WTC11 (cell line): ENCODE results near the gene TMC8. TPM values are rescaled to one million over a fixed set of nuclear protein-coding genes. Genes with fewer than 3 reads are reported as not detected.

Experiments used
- ATAC-seq: fragments of 200-7000 bp; cut with Tn5 transposase; 2 replicates; pipeline ENCODE4 v1.10.0; 2021; ENCODE audit warnings: mild to moderate bottlenecking, moderate library complexity
- CTCF ChIA-PET: fragments of 300-600 bp; sonication (Branson Sonifier 250); formaldehyde crosslinking; loops from one replicate; lab custom pipeline; 2021; ENCODE audit warnings: antibody characterized with exemption; lab: Charles Lee
- POLR2A ChIA-PET: fragments of 350-600 bp; sonication (Branson Sonifier 250); formaldehyde crosslinking; loops from one replicate; lab custom pipeline; 2021; ENCODE audit warnings: antibody characterized with exemption; lab: Charles Lee
- DNase-seq: peaks from one replicate; pipeline ENCODE4 v3.0.0; 2021; ENCODE audit warnings: low spot score
- H3K27ac Mint-ChIP-seq: 2 replicates; pipeline ENCODE4 v1.8.0; 2021; ENCODE audit warnings: mixed read lengths
- H3K27me3 Mint-ChIP-seq: 2 replicates; pipeline ENCODE4 v1.8.0; 2021; ENCODE audit warnings: low read depth, mild to moderate bottlenecking, moderate library complexity, mixed read lengths
- H3K36me3 Mint-ChIP-seq: 2 replicates; pipeline ENCODE4 v1.8.0; 2021; ENCODE audit warnings: mixed read lengths
- H3K4me1 Mint-ChIP-seq: 2 replicates; pipeline ENCODE4 v1.8.0; 2022; ENCODE audit warnings: mixed read lengths
- H3K4me3 Mint-ChIP-seq: 2 replicates; pipeline ENCODE4 v1.8.0; 2021; ENCODE audit warnings: mild to moderate bottlenecking, moderate library complexity, mixed read lengths
- H3K9me3 Mint-ChIP-seq: 2 replicates; pipeline ENCODE4 v1.8.0; 2021; ENCODE audit warnings: mixed read lengths
- CREB1 ChIP-seq: sonication (generic); formaldehyde crosslinking; IDR thresholded peaks from 2 replicates; pipeline ENCODE4 v1.8.0; 2023; ENCODE audit warnings: mild to moderate bottlenecking, missing genetic modification reagents
- ELF4 ChIP-seq: sonication (generic); formaldehyde crosslinking; IDR thresholded peaks from 2 replicates; pipeline ENCODE4 v1.8.1; 2022; ENCODE audit warnings: low read depth, mild to moderate bottlenecking, moderate library complexity, missing genetic modification reagents
- MYBL2 ChIP-seq: sonication (generic); formaldehyde crosslinking; IDR thresholded peaks from 2 replicates; pipeline ENCODE4 v1.8.1; 2023; ENCODE audit warnings: mild to moderate bottlenecking, moderate library complexity, missing genetic modification reagents
- PRRX2 ChIP-seq: fragments of 250-450 bp; sonication (Bioruptor Pico); IDR thresholded peaks from 2 replicates; pipeline ENCODE4 v1.8.0; 2021; ENCODE audit warnings: mild to moderate bottlenecking
- ZNF232 ChIP-seq: sonication (generic); formaldehyde crosslinking; IDR thresholded peaks from 2 replicates; pipeline ENCODE4 v1.8.0; 2022; ENCODE audit warnings: mild to moderate bottlenecking, missing genetic modification reagents
- total RNA-seq: library from RNA; stranded (reverse); gene quantifications from 3 replicates; pipeline ENCODE4 v1.2.3, GENCODE V29; 2021
- TF ChIP-seq, protein P1 (sequence below): fragments of 200-600 bp; IDR thresholded peaks from 2 replicates; pipeline ENCODE4 v1.8.0; 2022; ENCODE audit warnings: antibody characterized with exemption
- TF ChIP-seq, protein P2 (sequence below): sonication (generic); formaldehyde crosslinking; IDR thresholded peaks from 2 replicates; pipeline ENCODE4 v1.8.1; 2023; ENCODE audit warnings: mild to moderate bottlenecking, missing genetic modification reagents
- TF ChIP-seq, protein P3 (sequence below): sonication (generic); formaldehyde crosslinking; IDR thresholded peaks from 2 replicates; pipeline ENCODE4 v1.8.0; 2022; ENCODE audit warnings: missing genetic modification reagents
- TF ChIP-seq, protein P4 (sequence below): sonication (generic); formaldehyde crosslinking; IDR thresholded peaks from 2 replicates; pipeline ENCODE4 v1.8.0; 2022; ENCODE audit warnings: mild to moderate bottlenecking, missing genetic modification reagents
- TF ChIP-seq, protein P5 (sequence below): sonication (generic); formaldehyde crosslinking; IDR thresholded peaks from 2 replicates; pipeline ENCODE4 v1.8.1; 2023; ENCODE audit warnings: mild to moderate bottlenecking, moderate library complexity, missing genetic modification reagents
- TF ChIP-seq, protein P6 (sequence below): fragments of 250-450 bp; sonication (Bioruptor Pico); IDR thresholded peaks from 2 replicates; pipeline ENCODE4 v1.9.0; 2021; ENCODE audit warnings: mild to moderate bottlenecking, borderline replicate concordance

The TMC8 gene
- total RNA-seq, 1 experiment from 2014 or later, result 3.7 TPM

DNA sequence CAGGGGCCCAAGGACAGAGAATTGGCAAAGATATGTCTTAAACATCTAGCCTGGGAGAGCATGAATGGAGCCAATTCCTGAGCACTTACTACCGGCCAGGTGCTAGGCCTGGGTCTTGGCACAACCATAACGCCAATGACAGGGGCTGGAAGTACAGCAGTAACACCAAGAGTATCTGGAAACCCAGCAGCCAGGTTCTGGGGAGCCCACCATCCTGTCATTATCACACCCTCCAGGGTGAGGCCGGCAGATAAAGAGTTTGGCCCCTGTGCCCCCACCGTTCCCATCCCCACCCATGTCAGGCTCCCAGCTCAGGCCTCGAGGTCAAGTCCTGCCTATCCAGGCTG is 508 bp upstream of the TMC8 start:
- POLR2A ChIA-PET, result no interaction called here
- H3K27ac Mint-ChIP-seq, result no peak overlapping the region
- TF ChIP-seq ZNF232 (no peak), PRRX2 (CRISPR knock-in tag) (no peak), ELF4 (CRISPR knock-in tag) (no peak), CREB1 (CRISPR knock-in tag) (no peak), MYBL2 (no peak)
- TF ChIP-seq, protein P1, sequence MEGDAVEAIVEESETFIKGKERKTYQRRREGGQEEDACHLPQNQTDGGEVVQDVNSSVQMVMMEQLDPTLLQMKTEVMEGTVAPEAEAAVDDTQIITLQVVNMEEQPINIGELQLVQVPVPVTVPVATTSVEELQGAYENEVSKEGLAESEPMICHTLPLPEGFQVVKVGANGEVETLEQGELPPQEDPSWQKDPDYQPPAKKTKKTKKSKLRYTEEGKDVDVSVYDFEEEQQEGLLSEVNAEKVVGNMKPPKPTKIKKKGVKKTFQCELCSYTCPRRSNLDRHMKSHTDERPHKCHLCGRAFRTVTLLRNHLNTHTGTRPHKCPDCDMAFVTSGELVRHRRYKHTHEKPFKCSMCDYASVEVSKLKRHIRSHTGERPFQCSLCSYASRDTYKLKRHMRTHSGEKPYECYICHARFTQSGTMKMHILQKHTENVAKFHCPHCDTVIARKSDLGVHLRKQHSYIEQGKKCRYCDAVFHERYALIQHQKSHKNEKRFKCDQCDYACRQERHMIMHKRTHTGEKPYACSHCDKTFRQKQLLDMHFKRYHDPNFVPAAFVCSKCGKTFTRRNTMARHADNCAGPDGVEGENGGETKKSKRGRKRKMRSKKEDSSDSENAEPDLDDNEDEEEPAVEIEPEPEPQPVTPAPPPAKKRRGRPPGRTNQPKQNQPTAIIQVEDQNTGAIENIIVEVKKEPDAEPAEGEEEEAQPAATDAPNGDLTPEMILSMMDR, result no peak
- TF ChIP-seq, protein P2, sequence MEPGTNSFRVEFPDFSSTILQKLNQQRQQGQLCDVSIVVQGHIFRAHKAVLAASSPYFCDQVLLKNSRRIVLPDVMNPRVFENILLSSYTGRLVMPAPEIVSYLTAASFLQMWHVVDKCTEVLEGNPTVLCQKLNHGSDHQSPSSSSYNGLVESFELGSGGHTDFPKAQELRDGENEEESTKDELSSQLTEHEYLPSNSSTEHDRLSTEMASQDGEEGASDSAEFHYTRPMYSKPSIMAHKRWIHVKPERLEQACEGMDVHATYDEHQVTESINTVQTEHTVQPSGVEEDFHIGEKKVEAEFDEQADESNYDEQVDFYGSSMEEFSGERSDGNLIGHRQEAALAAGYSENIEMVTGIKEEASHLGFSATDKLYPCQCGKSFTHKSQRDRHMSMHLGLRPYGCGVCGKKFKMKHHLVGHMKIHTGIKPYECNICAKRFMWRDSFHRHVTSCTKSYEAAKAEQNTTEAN (CRISPR knock-in tag), result no peak
- TF ChIP-seq, protein P3, sequence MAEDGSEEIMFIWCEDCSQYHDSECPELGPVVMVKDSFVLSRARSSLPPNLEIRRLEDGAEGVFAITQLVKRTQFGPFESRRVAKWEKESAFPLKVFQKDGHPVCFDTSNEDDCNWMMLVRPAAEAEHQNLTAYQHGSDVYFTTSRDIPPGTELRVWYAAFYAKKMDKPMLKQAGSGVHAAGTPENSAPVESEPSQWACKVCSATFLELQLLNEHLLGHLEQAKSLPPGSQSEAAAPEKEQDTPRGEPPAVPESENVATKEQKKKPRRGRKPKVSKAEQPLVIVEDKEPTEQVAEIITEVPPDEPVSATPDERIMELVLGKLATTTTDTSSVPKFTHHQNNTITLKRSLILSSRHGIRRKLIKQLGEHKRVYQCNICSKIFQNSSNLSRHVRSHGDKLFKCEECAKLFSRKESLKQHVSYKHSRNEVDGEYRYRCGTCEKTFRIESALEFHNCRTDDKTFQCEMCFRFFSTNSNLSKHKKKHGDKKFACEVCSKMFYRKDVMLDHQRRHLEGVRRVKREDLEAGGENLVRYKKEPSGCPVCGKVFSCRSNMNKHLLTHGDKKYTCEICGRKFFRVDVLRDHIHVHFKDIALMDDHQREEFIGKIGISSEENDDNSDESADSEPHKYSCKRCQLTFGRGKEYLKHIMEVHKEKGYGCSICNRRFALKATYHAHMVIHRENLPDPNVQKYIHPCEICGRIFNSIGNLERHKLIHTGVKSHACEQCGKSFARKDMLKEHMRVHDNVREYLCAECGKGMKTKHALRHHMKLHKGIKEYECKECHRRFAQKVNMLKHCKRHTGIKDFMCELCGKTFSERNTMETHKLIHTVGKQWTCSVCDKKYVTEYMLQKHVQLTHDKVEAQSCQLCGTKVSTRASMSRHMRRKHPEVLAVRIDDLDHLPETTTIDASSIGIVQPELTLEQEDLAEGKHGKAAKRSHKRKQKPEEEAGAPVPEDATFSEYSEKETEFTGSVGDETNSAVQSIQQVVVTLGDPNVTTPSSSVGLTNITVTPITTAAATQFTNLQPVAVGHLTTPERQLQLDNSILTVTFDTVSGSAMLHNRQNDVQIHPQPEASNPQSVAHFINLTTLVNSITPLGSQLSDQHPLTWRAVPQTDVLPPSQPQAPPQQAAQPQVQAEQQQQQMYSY, result no peak
- H3K27me3 Mint-ChIP-seq, result peaks cover 17% of the 10 kb centered on the region
- peaks cover 34% of the 10 kb centered on the region for H3K4me1 Mint-ChIP-seq
- CTCF ChIA-PET, result interaction anchor here (1.1 to 4.6 kb wide), 6 partner anchors 10 to 120 kb away, joined by 4 to 65 read pairs (median 6); no protein-coding TSS in a partner anchor
- H3K9me3 Mint-ChIP-seq, result no peaks in the 10 kb centered on the region
- no peaks in the 10 kb centered on the region for H3K36me3 Mint-ChIP-seq
- ATAC-seq (no peak), DNase-seq (no peak)
- no peak overlapping the region for H3K4me3 Mint-ChIP-seq

DNA sequence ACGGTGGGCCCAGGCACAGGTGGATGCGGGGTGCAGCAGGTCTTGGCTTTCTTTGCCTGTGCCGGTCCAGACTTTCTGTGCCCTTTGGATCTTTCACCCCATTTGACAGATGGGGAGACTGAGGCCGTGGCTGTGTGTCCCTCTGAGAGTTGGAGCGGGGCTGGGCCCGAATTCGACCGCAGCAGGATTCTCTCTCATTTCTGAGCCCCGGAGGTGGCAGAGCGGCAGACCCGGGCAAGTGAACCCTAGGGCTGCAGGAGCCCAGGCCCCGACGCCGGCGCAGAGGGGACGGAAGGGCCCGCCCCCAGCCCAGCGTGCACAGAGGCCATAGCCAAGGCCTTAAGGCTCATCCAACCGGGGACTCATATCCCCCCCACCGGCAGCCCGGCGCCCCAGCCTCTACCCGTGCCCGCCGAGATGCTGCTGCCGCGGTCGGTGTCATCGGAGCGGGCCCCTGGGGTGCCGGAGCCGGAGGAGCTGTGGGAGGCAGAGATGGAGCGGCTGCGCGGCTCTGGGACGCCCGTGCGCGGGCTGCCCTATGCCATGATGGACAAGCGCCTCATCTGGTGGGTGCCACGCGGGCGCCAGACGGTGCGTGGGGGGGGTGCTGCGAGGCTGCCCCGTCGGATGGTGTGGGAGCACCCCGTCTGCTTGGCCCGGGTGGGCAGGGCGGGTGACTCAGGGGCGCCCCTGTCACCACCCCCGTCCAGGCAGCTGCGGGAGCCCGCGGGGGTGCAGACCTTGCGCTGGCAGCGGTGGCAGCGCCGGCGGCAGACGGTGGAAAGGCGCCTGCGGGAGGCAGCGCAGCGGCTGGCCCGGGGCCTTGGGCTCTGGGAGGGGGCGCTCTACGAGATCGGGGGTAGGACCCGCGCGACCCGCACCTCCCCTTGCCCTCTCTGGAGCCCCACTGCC is 857 bp downstream of the TMC8 start:
- no peak for ATAC-seq
- Mint-ChIP-seq H3K4me3 (peak overlapping the region; percentile 44), H3K9me3 (no peaks in the 10 kb centered on the region), H3K36me3 (no peaks in the 10 kb centered on the region), H3K27ac (no peak overlapping the region), H3K4me1 (peaks cover 34% of the 10 kb centered on the region), H3K27me3 (peaks cover 17% of the 10 kb centered on the region)
- no peak for DNase-seq
- CTCF ChIA-PET, result interaction anchor here (0.7 to 4.6 kb wide), 9 partner anchors 8 to 53 kb away, joined by 3 to 65 read pairs (median 5); no protein-coding TSS in a partner anchor
- POLR2A ChIA-PET, result no interaction called here
- TF ChIP-seq, protein P4, sequence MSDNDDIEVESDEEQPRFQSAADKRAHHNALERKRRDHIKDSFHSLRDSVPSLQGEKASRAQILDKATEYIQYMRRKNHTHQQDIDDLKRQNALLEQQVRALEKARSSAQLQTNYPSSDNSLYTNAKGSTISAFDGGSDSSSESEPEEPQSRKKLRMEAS (CRISPR knock-in tag), result 0 out of 2 replicates have a peak, but pooled peaks have one; percentile 30
- TF ChIP-seq, protein P5, sequence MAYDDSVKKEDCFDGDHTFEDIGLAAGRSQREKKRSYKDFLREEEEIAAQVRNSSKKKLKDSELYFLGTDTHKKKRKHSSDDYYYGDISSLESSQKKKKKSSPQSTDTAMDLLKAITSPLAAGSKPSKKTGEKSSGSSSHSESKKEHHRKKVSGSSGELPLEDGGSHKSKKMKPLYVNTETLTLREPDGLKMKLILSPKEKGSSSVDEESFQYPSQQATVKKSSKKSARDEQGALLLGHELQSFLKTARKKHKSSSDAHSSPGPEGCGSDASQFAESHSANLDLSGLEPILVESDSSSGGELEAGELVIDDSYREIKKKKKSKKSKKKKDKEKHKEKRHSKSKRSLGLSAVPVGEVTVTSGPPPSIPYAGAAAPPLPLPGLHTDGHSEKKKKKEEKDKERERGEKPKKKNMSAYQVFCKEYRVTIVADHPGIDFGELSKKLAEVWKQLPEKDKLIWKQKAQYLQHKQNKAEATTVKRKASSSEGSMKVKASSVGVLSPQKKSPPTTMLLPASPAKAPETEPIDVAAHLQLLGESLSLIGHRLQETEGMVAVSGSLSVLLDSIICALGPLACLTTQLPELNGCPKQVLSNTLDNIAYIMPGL, result peak; percentile 42; the same call in 1 of the 2 replicates
- TF ChIP-seq, protein P6, sequence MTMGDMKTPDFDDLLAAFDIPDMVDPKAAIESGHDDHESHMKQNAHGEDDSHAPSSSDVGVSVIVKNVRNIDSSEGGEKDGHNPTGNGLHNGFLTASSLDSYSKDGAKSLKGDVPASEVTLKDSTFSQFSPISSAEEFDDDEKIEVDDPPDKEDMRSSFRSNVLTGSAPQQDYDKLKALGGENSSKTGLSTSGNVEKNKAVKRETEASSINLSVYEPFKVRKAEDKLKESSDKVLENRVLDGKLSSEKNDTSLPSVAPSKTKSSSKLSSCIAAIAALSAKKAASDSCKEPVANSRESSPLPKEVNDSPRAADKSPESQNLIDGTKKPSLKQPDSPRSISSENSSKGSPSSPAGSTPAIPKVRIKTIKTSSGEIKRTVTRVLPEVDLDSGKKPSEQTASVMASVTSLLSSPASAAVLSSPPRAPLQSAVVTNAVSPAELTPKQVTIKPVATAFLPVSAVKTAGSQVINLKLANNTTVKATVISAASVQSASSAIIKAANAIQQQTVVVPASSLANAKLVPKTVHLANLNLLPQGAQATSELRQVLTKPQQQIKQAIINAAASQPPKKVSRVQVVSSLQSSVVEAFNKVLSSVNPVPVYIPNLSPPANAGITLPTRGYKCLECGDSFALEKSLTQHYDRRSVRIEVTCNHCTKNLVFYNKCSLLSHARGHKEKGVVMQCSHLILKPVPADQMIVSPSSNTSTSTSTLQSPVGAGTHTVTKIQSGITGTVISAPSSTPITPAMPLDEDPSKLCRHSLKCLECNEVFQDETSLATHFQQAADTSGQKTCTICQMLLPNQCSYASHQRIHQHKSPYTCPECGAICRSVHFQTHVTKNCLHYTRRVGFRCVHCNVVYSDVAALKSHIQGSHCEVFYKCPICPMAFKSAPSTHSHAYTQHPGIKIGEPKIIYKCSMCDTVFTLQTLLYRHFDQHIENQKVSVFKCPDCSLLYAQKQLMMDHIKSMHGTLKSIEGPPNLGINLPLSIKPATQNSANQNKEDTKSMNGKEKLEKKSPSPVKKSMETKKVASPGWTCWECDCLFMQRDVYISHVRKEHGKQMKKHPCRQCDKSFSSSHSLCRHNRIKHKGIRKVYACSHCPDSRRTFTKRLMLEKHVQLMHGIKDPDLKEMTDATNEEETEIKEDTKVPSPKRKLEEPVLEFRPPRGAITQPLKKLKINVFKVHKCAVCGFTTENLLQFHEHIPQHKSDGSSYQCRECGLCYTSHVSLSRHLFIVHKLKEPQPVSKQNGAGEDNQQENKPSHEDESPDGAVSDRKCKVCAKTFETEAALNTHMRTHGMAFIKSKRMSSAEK (CRISPR knock-in tag), result no peak
